PC-3 (cell line): ENCODE results near the gene BAHD1.

ENCODE experiments used
- EZH2 ChIP-seq: fragments of 300-600 bp; sonication (generic); IDR thresholded peaks from one replicate; pipeline ENCODE4 v1.6.1; 2017; ENCODE audit warnings: antibody characterized with exemption, mild to moderate bottlenecking, low read length; ENCODE audit not compliant: unreplicated experiment
- EZH2phosphoT487 ChIP-seq: fragments of 300-600 bp; sonication (generic); IDR thresholded peaks from 2 replicates; pipeline ENCODE4 v1.6.1; 2018; ENCODE audit warnings: mild to moderate bottlenecking, antibody characterized with exemption, low read length, borderline replicate concordance
- TF ChIP-seq, protein P1 (sequence below): fragments of 300-600 bp; sonication (generic); conservative IDR thresholded peaks from 2 replicates; pipeline ENCODE4 v1.5.1; 2017; ENCODE audit warnings: antibody characterized with exemption, low read depth, mild to moderate bottlenecking, low read length

DNA sequence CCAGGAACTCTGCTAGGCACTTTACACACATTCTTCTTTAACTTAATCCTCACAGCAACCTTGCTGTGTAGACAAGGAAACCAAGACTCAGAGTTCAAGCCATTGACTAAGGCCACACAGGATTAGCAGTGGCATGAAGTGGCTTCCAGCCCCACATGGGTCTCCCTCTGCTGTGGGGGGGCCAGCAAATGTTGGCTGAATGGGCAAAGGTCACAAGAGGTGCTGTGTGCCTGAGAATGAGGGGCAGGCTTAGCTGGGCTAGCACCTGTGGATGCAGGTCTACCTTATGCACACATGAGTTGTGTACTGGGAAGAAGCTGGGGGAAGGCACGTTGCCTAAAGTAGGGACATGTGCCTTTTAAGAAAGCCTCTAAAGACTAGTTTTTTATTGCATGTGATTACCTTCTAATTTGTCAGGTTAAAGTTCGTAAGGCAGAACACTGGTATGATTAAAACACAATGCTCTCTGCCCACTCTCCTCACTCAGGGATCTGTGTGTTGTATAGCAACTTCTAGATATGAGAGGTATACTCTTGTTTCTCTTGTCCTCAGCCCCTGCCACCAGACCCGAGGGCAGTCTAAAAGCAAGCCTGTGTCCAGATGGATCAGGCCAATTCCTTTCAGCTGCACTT, 10.9 kb downstream of the BAHD1 start:
- TF ChIP-seq, protein P1, sequence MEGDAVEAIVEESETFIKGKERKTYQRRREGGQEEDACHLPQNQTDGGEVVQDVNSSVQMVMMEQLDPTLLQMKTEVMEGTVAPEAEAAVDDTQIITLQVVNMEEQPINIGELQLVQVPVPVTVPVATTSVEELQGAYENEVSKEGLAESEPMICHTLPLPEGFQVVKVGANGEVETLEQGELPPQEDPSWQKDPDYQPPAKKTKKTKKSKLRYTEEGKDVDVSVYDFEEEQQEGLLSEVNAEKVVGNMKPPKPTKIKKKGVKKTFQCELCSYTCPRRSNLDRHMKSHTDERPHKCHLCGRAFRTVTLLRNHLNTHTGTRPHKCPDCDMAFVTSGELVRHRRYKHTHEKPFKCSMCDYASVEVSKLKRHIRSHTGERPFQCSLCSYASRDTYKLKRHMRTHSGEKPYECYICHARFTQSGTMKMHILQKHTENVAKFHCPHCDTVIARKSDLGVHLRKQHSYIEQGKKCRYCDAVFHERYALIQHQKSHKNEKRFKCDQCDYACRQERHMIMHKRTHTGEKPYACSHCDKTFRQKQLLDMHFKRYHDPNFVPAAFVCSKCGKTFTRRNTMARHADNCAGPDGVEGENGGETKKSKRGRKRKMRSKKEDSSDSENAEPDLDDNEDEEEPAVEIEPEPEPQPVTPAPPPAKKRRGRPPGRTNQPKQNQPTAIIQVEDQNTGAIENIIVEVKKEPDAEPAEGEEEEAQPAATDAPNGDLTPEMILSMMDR = no peak
- no peak for TF ChIP-seq EZH2phosphoT487
- no peak for TF ChIP-seq EZH2
